ENCODE measurements around the gene MAGI2.

DNA sequence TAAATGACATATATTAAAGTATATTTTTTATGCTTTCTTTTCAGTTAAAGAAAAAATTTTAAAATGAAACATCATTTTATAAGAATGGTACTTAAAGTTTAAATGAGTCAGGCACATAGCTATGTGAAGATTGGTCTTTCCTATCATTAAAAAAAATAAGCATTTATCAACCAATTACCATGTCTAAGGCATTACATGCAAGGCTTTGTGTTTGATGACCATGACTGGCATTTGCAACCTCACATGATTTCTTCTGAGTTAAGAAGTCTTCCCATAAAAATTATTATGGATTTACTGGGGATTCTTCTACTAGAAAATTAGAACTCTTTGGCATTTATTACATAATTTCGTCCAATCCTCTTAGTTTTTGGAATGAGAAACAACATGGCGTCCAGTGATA is 776.1 kb downstream of the MAGI2 start:
- TF ChIP-seq, protein P1, sequence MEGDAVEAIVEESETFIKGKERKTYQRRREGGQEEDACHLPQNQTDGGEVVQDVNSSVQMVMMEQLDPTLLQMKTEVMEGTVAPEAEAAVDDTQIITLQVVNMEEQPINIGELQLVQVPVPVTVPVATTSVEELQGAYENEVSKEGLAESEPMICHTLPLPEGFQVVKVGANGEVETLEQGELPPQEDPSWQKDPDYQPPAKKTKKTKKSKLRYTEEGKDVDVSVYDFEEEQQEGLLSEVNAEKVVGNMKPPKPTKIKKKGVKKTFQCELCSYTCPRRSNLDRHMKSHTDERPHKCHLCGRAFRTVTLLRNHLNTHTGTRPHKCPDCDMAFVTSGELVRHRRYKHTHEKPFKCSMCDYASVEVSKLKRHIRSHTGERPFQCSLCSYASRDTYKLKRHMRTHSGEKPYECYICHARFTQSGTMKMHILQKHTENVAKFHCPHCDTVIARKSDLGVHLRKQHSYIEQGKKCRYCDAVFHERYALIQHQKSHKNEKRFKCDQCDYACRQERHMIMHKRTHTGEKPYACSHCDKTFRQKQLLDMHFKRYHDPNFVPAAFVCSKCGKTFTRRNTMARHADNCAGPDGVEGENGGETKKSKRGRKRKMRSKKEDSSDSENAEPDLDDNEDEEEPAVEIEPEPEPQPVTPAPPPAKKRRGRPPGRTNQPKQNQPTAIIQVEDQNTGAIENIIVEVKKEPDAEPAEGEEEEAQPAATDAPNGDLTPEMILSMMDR (IDR thresholded peaks at IDR 0.05; ENCODE audit: insufficient read depth, low read length, poor library complexity, severe bottlenecking), result no peak
- no peak for TF ChIP-seq EZH2phosphoT487 (conservative IDR thresholded peaks at IDR 0.05; ENCODE audit: low read length)
